Thoracic aorta (tissue), 2 donors: ENCODE measurements around the gene TNFRSF4. TPM values are rescaled to one million over a fixed set of nuclear protein-coding genes. Genes with fewer than 3 reads are reported as not detected.

Source experiments
- ATAC-seq: fragments of 150-250 bp; one replicate; pipeline ENCODE4 v1.8.0; 2017; ENCODE audit warnings: low read depth; ENCODE audit not compliant: insufficient number of reproducible peaks, low FRiP score
- DNase-seq: peaks from one replicate; pipeline ENCODE4 v3.0.0-alpha.2; 2020; ENCODE audit warnings: low spot score
- H3K27ac ChIP-seq, 2 donors: fragments of 200-600 bp; sonication (generic); 1 replicate in 1 of 2; 2 replicates in 1 of 2; pipeline ENCODE4 v1.5.1; 2016; ENCODE audit warnings: mild to moderate bottlenecking in 2 of 2, moderate library complexity in 2 of 2
- H3K27me3 ChIP-seq: fragments of 200-600 bp; sonication (generic); replicated peaks from 2 replicates; pipeline ENCODE4 v1.6.0; 2016; ENCODE audit warnings: mild to moderate bottlenecking; ENCODE audit not compliant: insufficient read depth
- H3K36me3 ChIP-seq: fragments of 200-600 bp; sonication (generic); one replicate; pipeline ENCODE4 v1.5.1; 2016
- H3K4me1 ChIP-seq, 2 donors: fragments of 200-600 bp; sonication (generic); 1 replicate in 1 of 2; 2 replicates in 1 of 2; pipeline versions ENCODE4 v1.5.1 to v1.6.0; 2016; ENCODE audit warnings: low read depth in 2 of 2, mild to moderate bottlenecking in 1 of 2; ENCODE audit not compliant: control insufficient read depth in 1 of 2
- H3K4me3 ChIP-seq: fragments of 200-600 bp; sonication (generic); 2 replicates; pipeline ENCODE4 v1.5.1; 2016; ENCODE audit warnings: mild to moderate bottlenecking
- H3K9me3 ChIP-seq: fragments of 200-600 bp; sonication (generic); 2 replicates; pipeline ENCODE4 v1.5.1; 2016
- total RNA-seq, 2 donors: library from RNA; depleted of rRNA; stranded (reverse); fragments of >200 nt; gene quantifications; one replicate each; pipeline versions ENCODE4 v1.1.0 to v1.2.3, GENCODE V29; 2016
- TF ChIP-seq, protein P1 (sequence below): fragments of 200-600 bp; sonication (generic); IDR thresholded peaks from one replicate; pipeline ENCODE4 v1.5.1; 2019; ENCODE audit warnings: antibody characterized with exemption

TNFRSF4 gene
- total RNA-seq, 2 donors from 2014 or later = 1.8 TPM; not detected in 1

DNA sequence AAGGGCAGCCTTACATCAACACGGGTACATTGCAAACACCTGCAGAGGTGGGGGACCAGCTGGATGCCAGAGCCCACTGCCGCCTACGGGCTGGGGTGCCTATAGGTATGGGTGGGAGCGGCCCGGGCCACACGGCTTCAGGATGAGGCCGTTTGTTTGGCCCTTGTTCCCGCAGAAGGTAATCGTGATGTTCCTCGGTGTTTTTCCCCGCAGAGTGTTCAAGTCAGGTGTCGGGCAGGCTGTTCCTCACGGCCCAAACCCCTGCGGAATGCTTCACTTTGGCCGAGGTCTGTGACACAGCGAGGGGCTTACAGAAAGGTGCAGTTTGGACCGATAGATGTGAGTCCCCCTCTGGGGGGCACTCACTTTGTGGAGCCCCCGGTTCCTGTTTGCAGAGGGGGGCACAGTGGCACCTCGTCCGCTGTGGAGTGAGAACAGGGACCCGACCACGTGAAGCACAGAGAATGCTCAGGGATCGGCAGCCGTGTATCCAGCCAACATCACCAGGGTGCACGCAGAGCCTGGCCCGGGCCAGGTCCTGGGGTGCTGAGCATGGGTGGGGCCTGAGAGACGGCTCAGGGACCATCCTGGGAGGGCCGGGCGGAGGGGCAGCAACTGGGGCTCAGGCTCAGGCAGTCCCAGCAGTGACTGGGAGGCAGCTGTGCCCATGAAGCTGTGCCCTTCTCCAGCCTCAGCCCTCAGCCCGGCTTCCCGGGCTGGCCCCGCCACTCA is 40.7 kb downstream of the TNFRSF4 start:
- Histone ChIP-seq H3K4me1 (no peaks in the 10 kb centered on the region), H3K27me3 (no peaks in the 10 kb centered on the region), H3K4me3 (no peak overlapping the region), H3K9me3 (no peaks in the 10 kb centered on the region), H3K27ac (no peak overlapping the region), H3K36me3 (no peaks in the 10 kb centered on the region)
- ATAC-seq = no peak
- TF ChIP-seq, protein P1, sequence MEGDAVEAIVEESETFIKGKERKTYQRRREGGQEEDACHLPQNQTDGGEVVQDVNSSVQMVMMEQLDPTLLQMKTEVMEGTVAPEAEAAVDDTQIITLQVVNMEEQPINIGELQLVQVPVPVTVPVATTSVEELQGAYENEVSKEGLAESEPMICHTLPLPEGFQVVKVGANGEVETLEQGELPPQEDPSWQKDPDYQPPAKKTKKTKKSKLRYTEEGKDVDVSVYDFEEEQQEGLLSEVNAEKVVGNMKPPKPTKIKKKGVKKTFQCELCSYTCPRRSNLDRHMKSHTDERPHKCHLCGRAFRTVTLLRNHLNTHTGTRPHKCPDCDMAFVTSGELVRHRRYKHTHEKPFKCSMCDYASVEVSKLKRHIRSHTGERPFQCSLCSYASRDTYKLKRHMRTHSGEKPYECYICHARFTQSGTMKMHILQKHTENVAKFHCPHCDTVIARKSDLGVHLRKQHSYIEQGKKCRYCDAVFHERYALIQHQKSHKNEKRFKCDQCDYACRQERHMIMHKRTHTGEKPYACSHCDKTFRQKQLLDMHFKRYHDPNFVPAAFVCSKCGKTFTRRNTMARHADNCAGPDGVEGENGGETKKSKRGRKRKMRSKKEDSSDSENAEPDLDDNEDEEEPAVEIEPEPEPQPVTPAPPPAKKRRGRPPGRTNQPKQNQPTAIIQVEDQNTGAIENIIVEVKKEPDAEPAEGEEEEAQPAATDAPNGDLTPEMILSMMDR = no peak
- DNase-seq = no peak

DNA sequence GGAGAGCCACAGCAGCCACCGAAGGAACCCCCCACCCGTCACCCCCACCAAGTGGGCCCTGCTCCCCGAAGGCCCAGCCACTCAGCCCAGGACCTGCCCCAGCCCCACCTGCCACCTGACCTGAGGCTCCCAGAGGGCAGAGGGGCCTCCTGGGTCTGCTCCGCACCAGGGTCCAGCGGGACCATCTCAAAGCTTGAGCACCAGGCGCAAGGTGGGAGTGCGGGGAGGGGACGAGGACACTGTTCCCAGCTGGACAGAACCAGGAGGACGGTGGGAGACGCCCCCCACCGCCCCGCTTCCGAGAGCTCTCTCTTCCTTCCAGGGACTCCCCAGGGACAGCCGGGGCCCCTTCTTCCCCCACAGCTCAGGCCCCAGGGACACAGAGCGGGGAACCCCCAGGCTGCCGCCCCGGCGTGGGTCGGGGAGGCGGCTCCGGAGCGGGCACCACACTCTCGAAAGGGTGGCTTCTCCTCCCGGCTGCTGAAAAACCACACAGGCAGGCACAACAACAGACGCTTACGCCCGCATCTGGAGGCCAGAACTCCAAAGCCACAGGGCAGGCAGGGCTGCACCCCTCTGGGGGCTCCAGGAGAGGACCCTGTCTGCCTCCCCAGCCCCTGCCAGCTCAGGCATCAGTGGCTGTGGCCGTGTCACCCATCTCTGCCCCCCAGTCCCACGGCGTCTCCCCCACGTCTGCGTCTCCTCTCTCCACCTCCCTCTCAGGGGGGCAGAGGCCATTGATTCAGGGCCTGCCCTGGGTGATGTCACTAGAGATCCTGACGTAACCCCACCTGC is 42.2 kb downstream of the TNFRSF4 start:
- no peaks in the 10 kb centered on the region for H3K36me3 ChIP-seq
- no peaks in the 10 kb centered on the region for H3K4me1 ChIP-seq
- no peak for DNase-seq
- H3K27me3 ChIP-seq = no peaks in the 10 kb centered on the region
- TF ChIP-seq, protein P1 = no peak
- no peaks in the 10 kb centered on the region for H3K9me3 ChIP-seq
- no peak overlapping the region for H3K4me3 ChIP-seq
- no peak for ATAC-seq
- H3K27ac ChIP-seq = no peak overlapping the region

DNA sequence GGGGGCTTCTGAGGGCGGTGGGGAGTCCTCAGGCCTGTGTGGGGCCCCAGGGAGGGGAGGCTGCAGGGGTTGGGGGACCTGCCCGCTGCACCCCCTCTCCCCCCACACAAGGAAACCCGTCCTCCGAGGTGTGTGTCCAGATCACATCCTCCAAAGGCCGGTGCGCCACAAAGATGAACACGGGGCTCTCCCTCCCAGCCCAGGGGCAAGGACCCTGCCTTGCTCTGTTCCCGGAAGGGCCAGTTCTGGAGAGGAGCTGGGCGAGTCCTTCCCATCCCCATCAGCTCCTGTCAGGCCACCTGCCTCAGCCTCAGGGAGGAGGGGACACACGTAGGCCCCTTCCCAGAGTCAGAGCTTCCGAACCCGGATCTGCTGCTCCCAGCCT is 42.8 kb downstream of the TNFRSF4 start:
- ATAC-seq (no peak), DNase-seq (no peak)
- H3K36me3 ChIP-seq = no peaks in the 10 kb centered on the region

DNA sequence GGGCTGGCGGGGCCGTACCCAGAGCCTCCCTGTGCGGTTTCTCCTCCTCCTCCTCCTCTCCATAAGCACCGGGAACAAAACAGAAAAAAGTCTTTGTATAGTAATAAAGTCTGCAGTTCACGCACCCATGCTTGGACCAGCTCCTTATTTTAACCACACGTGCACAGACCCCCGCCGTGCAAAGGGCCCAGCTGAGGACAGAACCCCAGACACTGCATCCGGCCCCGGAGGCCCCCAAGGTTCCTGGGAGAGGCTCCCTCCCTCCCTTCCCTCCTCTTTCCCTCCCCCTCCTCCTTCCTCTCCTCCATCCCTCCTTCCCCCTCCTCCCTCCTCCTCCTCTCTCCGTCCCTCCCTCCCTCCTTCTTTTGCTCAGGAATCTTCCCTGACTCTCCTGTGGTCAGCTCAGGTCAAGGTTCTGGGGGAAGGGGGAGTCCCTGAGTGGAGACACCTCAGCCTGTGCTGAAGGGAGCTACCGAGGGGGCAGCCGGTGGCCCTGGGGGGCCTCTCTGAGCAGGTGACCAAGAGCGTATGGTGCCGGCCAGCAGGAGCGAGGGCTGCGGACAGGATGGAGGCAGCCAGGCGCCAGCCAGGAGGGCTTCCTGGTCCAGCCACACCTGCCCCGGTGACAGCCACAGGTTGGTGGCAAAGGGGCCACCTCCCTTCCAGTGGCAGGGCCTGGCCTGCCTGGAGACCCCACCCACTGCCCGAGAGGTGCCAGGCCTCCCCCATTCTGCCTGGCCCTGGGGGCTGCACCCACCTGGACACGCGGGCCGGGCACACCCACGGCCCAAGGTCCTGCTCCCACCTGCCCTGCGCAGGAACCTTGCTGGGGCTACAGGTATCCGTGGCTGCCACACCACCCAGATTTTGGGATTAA is 43.5 kb downstream of the TNFRSF4 start:
- no peak for ATAC-seq
- no peak for DNase-seq
- no peaks in the 10 kb centered on the region for H3K4me1 ChIP-seq
- H3K36me3 ChIP-seq = no peaks in the 10 kb centered on the region
- H3K9me3 ChIP-seq = no peaks in the 10 kb centered on the region
- no peaks in the 10 kb centered on the region for H3K27me3 ChIP-seq
- TF ChIP-seq, protein P1 = no peak
- H3K27ac ChIP-seq = no peak overlapping the region
- H3K4me3 ChIP-seq = no peak overlapping the region

More for the DNA sequence above, 42.8 kb downstream of the TNFRSF4 start:
- TF ChIP-seq, protein P1 = no peak
- no peaks in the 10 kb centered on the region for H3K27me3 ChIP-seq
- no peak overlapping the region for H3K4me3 ChIP-seq
- H3K4me1 ChIP-seq = no peaks in the 10 kb centered on the region
- no peak overlapping the region for H3K27ac ChIP-seq
- no peaks in the 10 kb centered on the region for H3K9me3 ChIP-seq
